NCI-H2029 treated with DMSO at 0.1 percent for 48 hours (cell line): ENCODE measurements around the gene ANO4.

ENCODE experiments used
- DNase-seq: peaks from one replicate; lab custom pipeline; 2025; lab: John Stamatoyannopoulos, UW

ANO4 gene

DNA sequence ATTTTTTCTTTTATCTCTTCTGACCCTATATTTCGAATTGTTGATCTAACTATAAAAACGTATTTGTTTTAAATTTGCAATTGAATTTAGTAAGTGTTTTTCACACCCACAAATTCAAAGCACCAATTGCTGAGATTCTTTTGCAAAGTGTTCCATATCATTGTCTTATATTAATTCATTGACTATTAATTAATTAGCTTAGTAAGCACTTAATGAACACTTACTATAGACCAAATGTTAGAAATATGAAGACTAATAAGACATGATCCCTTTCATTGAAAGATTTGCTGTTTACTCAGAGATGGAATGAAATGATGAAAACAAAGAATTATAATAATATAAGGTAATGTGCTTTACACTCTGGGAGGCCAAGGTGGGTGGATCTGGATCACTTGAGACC is 14.2 kb downstream of the ANO4 start:
- no peak for DNase-seq

DNA sequence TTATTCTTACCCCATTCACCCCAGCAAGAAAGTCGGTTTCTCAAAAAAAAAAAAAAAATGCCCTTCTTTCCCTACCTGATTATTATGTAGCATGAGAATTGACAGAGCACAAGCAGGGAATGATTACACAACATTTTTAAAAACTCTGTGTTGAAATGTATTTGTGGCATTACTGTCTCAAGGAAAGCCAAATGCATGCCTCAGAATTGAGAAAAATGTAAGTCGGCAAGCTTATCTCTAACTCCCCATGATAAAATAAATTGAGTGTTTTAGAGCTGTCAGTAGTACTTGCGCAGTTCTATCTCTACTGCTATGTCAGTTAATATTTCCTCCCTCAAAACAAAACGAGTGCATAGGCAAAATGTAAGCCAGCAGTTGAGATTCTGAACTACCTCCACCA is 25.7 kb downstream of the ANO4 start:
- no peak for DNase-seq

DNA sequence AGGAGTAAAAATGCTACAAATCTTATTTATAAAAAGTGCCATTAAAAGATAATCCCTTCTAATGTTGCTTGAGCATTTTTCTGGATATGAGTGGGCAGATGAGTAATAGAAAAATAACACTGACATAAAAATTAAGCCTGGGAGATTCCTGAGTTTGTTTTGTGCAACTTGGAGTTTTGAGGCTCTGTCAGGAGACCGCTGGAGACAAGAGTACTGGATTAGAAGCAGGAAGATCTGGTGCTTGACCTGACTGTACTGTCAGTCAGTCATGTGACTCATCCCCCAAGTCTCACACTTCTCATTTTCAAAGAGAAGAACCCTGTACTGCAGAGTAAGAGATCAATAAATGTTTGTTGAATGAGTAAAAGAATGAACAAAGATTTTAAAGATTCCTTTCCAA is 29.4 kb downstream of the ANO4 start:
- DNase-seq: no peak

DNA sequence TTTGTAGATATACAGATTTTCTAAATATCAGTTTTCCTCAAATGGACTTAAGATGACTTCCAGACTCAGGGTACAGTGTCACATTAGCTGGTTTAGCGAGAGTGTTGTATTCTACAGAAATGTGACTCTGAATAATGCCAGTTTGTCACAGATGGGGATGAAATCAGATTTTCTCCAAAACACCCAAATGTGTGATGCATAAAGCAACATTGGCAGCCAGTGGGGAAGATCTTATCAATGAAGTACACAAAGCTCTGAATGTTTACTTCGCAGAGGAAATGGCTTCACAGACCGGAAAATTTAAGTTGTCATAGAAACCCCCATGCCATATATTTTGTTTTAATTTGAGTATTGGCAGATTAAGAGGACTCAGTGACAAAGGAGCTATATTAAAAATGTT is 29.9 kb downstream of the ANO4 start:
- DNase-seq: no peak

DNA sequence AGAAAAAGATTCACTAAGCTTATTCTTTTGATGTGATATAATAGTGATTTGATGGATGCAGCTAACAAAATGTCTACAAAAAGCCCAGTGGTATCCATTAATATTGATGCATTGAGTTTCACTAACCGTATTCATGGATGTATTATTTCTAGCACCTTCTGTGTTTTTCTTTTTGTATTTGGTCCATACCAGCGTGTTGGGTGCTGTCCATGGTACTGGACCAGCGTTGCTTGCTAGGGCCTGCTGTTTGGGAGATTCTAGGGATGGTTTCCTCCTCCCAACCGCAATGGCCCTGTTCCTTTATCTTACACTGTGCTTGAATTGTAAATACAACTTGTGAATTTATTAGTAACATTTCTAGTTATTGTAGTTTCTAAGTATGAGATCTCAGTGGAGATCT is 31.7 kb downstream of the ANO4 start:
- no peak for DNase-seq

DNA sequence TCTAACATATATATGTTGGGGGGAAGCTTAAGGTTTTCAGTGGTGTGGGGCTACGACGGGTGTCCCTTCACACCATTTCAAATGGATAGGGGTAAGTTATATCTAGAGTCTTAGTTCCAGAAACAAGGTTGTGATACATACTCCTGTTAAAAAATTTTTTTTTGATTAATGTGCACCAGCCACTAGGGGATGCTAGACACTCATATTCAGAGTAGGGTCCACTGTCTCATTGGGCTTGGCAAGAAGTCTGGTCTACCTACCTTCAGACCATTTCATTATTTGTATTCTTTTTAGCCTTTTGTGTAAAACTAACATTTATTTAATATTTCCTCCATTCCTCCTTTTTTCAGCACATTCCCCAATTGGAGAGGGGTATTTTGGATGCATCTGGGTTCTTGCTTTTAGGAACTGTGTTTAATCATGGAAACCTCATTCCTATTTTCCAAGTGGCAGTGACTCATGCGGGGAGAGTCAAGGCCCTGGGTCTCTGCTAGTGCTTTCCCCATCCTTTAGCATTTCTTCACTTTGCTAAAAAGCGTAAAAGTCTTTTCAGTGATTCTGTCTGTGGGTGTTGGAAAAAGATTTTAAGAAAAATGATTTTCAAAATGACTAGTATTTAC is 33.4 kb downstream of the ANO4 start:
- DNase-seq: peak; percentile 38

DNA sequence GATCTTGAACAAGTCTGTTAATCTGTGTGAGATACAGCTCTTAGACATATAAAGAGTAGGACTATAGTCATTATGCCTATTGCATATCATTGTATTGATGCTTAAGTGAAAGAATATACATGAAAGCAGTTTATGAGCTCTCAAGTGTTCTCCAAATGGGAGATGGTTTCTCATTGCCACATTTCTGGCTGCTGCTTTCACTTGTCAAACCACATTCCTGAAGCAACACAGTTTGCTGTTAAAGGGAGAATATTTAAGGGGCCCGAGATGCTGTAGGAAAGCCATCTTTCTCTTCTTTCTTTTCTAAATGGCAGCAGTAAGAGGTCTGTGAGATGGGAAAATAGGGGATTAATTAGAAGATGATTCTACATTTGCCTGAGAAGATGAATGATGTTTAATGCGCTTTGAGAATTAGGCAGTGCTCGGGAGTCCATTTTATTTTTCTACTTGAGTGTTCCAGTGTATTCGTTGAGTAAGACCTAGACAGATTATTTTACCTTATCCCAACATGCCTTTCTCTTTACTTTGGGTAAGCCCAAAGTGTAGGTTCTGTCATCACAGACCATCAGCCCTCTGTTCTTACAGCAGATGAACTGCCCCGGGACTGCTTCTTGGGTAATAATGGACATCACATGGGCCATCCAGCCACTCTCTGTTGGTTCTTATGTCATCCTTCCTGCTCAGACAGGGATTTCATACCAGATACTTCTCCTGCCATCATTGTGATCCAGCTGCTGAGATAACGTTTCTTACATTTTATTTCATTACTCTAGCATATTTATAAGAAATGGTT is 35.6 kb downstream of the ANO4 start:
- no peak for DNase-seq

DNA sequence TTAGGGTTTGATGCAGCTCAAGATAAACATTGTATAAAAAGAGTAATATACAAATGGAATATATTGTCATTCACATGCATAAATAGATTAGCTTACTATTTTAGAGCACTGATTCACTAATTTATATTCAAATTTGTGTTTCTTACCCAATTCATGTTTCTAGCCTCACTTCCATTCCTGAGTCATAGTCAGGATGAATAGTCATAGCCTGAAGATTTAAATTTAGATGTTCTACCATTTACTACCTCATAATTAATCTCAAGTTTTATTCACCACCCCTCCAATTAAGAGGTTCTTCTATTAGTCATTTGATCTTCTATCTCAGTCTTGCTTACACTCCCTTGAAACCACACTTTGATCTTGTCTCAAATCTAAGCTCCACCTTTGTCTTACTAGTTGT is 38.7 kb downstream of the ANO4 start:
- no peak for DNase-seq

DNA sequence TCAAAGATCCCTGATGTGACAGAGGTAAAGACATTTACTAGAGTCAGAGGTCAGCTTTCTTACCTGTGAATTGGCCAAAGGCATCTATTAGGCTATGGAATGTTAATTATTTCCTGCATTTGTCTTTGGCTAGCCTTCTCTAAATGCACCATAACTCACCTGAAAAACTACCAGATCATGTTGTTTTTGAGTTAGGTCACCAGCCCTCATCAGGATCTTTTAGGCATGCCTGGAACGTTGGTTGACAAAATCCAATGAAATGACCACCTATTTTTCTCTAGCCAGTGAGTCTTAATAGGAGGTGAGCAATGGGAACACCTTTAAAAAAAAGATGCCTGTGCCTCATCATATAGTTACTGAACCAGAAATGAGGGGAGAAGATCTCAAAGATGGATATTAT is 46.2 kb downstream of the ANO4 start:
- no peak for DNase-seq

DNA sequence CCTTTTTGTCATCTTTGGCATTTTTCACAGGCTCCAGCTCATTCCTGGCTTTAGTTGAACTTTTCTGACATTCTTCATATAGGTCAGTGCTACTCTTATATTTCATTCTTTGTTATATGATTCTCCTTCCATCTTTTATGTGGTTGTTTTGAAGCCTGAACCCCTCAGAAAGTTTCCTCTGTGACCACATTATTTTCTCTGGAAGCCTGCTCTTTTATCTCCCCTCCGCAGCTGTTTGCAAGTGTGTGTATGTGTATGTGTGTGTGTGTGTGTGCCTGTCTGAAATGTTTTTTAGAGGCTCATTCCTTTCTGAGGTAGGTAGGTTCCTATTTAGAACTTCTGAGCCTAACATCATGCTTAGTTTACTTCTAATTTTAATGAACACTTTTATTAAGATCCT is 47.6 kb downstream of the ANO4 start:
- DNase-seq: no peak

DNA sequence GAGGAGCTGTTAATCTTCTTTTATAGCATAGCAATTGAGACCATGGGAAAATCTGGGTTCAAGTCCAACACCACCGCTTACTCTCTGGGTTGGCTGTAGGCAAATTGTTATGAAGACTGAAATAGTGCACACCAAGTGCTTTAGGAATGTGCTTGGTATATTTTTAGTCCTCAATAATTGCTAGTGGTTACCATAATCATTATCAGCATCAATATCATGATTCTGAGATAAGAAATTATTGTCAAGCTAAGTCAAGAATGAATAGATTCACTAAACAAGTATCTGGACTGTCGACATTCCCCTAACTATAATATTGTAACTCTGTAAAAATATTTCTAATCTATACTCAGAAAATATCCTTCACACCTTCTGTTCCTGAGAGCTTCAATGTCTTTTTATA is 48.5 kb downstream of the ANO4 start:
- DNase-seq: no peak

DNA sequence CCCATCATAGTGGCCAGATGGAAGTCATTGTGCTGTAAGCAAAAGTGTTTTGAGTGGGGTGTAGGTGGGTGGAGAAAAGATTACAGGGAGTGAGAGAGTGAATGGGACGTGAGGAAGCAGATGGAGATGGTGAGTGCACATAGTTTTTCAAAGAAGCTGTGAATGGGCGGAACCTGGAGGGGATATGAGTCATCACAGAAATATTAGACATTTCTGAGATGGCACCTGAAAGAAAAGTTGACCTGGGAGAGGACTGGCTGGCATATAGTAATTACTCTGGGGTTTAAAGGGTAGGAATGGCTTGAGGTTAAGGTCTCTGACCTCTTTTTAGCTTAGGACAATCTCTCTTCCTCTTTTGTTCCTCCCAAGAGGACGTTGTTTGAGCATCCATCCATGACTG is 50.5 kb downstream of the ANO4 start:
- DNase-seq: no peak

DNA sequence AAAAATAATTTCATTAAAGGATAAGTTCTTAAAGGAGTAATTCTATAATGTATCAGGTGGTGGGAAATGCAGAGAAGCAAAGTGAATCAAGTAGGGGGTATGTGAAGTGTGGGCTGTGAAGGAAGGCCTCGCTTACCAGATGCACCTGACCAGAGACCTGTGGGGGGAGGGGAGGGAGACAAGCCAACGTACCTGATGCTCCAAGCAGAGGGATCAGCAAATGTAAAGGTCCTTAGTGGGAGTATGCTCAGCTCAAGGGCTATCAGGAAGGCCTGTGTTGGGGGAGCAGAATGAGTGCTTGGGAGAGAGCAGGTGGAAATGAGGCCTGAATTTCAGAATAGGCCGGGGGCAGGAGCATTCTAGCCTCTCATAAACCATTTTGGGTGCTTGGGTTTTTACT is 57.1 kb downstream of the ANO4 start:
- no peak for DNase-seq

DNA sequence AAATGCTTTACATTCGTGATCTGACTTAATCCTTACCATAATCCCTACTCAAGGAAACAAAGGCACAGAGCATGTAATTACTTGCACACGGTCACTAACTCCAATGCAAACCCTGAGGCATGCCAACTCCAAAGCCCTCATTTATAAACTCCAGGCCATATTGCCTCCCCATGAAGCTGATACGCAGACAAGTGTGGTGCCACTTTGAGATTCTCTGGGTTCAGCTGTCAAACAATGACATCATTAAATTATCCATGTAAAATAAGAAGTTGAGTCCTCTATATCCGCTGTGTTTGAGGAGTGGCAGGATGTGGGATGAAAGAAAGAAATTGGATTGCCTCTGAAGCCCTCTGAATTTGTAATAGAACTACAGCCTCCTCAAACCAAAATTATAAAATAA is 62.8 kb downstream of the ANO4 start:
- no peak for DNase-seq

DNA sequence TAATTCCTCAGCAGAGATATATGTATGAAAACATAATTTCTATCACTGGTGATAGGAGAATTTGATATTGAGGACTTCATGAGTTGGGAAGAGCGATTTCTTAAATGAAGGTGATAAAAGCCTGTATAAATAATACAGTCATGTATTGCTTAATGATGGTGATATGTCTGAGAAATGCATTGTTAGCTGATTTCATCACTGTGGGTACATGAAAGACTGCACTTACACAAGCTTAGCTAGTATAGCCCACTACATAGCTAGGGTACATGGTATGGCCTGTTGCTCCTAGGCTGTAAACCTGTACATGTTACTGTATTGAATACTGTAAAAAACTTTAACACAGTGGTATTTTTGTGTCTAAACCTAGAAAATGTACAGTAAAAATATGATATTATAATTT is 63.4 kb downstream of the ANO4 start:
- DNase-seq: no peak

DNA sequence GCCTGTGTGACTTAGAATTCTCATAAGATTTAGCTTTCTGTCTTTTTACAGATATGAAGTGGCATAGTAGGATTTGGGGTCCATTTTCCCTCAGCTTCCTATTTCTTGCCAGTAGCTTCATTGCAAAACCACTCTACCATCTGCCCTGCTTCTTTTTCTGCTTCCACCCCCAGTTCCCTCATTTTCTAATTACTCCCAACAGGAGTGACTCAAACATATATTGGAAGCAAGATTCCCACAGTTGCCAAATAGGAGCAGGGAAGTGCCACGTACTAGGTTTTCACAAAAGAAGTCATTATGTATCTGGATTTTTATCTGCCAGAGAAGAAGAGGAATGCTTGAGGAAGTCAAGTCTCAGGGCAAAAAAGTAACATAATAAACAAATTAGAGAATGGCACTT is 64.1 kb downstream of the ANO4 start:
- DNase-seq: no peak

DNA sequence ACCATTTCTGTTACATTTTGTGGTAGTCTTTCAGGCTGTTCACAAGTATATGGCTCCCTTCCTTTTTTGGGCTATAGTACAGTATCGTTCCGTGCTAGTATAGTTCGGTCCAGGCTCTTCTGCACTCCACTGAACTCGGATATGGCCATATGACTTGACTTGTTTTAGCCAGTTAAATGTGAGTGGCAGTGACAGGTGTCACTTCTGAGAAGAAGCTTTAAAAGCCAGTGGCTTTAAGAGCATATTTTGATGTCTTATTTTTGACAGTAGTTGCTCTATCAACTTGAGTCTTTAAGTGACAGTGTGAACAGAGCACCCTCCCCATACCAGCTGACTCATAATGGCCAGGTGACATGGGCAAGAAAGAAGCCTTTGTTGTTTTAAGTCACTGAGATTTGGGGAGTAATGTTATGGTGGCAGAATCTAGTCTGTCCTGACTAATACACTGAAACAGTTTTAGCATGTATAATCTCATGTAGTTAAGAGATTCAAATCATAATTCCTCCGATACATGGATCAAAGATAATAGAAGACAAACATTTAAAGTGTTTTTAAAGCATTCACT is 64.6 kb downstream of the ANO4 start:
- no peak for DNase-seq

DNA sequence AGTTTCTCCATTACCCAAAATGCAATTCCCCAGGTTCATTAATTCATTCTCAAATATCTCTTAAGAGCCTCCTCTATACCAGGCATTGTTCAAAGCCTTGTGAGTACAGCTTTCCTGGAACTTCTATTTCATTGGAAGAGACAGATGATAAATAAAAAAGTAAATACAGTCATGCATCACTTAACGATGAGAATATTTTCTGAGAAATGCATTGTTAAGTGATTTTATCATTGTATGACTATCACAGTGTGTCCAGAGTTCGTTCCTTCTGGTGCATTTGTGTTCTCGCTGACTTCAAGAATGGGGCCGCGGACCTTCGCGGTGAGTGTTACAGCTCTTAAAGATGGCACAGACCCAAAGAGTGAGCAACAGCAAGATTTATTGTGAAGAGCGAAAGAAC is 66.0 kb downstream of the ANO4 start:
- DNase-seq: no peak

DNA sequence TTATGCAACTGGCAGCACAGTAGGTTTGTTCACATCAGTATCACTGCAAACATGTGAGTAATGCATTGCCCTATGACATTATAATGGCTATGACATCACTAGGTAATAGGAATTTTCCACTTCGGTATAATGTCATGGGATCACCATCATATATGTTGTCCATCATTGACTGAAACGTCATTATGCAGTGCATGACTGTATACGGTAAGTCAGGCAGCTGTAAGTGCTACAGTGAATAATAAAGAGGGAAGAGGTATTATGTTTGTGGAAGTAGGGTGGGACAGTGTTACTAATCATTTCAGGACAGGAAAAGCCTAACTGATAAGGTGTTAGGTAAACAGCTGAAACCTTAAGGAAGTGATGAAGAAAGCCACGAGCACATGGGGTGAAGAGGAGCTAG is 68.1 kb downstream of the ANO4 start:
- DNase-seq: no peak

DNA sequence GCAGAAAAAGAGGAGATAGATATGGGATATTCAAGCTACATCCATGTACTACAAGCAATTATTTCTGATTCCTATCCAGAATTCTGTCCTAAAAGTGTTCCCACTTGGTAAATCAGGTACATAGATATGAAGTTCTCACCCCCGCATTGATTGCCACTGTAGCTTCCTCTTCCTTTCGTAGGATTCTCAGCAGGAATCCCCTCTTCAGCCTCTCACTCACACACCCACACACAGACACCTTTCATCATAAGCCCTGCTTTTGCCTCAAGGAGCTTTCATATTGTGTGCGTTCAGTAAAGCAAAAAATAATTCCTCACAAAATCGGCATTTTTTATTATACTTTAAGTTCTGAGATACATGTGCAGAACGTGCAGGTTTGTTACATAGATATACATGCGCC is 69.8 kb downstream of the ANO4 start:
- no peak for DNase-seq

DNA sequence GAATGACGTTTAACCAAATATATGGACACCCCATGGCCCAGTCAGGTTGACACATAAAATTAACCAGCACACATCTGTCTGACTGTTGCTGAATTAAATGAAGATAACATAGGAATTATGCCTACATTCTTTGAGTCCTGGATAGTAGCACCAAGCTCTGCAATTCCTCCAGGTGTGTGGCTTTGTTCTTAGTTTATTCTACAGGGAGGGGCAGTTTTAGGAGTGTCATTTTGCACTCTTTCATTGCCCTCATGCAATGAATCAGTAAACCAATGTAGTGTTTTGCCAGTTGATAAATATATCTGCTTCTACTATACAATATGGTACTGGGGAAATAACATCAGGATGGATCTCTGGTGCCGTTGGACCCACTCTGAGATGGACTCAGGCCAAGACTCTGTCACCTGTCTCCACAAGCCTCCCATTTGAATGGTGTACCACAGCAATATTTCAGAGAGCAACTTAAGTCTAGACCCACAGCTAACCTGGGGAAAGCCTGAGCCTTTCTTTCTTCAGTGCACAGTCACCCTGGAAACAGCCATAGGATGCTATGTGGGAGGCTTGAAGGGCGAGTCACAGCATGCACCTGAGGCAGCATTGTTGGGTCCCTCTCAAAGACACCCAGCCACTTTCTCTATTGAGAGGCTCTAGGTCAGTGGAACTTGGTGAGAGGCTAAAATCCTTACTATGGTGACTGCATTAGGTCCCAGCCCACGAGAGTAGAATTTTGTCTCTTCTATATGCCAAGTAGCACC is 73.2 kb downstream of the ANO4 start:
- no peak for DNase-seq

DNA sequence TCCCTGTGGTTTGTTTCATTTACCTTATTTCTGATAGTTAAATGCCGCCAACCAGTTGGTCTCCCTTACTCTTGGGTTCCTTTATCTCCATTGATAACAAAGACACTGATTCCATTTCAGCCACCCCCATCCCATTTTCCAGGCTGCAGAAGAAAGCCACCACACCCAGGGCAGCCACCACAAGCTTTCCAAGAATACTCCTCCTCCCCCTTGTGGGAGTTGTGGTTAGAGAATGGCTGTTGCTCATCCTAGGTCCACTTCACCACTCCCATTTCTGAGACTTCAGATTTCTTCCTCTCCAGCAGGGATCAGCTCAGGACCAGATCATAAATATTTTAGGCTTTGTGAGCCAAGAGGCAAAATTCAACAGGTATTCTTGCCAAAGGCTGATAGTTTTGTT is 73.9 kb downstream of the ANO4 start:
- DNase-seq: no peak

DNA sequence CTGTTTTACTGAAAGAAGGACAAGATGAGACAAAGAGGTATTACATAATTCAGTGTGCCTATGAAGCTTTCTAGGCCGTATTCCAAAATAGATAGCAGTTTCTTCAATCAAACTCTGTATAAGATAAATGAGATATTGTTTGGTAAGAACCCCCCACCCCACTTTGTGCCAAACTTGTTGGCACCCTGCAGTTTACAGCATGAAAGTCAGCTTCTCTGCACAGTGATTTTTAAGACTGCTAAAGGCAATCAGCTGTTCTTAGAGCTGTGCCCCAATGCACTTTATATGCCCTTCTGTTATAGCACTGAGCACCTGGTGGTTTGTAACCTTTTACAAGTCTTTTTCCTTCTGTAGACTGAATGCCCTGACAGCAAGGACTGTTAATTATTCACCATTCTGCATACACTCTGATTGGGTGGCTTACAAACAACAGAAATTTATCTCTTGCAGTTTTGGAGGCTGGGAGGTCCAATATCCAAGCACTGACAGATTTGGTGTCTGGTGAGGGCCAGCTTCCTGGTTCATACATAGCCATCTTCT is 76.7 kb downstream of the ANO4 start:
- no peak for DNase-seq
